Upper lobe of left lung (tissue), 6 donors: ENCODE results near the gene F5. TPM values are rescaled to one million over a fixed set of nuclear protein-coding genes. Genes with fewer than 3 reads are reported as not detected.

Source experiments
- ATAC-seq, 2 donors: fragments of 200-7000 bp; cut with Tn5 transposase; one replicate each; pipeline ENCODE4 v1.9.1; 2022; ENCODE audit warnings: mild to moderate bottlenecking in 2 of 2, moderate library complexity in 2 of 2; ENCODE audit not compliant: low FRiP score in 2 of 2
- DNase-seq, 2 donors: peaks; one replicate each; pipeline ENCODE4 v3.0.0-alpha.2; 2019 to 2020
- H3K27ac ChIP-seq, 4 donors: fragments of 200-600 bp; sonication (generic); one replicate each; pipeline ENCODE4 v1.5.1; 2016 to 2019
- H3K27me3 ChIP-seq, 4 donors: fragments of 200-600 bp; sonication (generic); one replicate each; pipeline ENCODE4 v1.5.1; 2017 to 2019
- H3K36me3 ChIP-seq, 4 donors: fragments of 200-600 bp; sonication (generic); one replicate each; pipeline ENCODE4 v1.5.1; 2016 to 2019
- H3K4me1 ChIP-seq, 4 donors: fragments of 200-600 bp; sonication (generic); one replicate each; pipeline ENCODE4 v1.5.1; 2018 to 2019
- H3K4me3 ChIP-seq, 4 donors: fragments of 200-600 bp; sonication (generic); one replicate each; pipeline ENCODE4 v1.5.1; 2017 to 2019; ENCODE audit warnings: mild to moderate bottlenecking in 2 of 4, moderate library complexity in 1 of 4
- H3K9me3 ChIP-seq, 4 donors: fragments of 200-600 bp; sonication (generic); one replicate each; pipeline ENCODE4 v1.5.1; 2018 to 2019
- CTCF ChIP-seq, 6 experiments: fragments of 450-650 bp in 4 of 6; fragments of 200-600 bp in 2 of 6; sonication (generic) in 2 of 6; IDR thresholded peaks; one replicate each; pipeline ENCODE4 v1.5.1; 2016 to 2019; ENCODE audit warnings: antibody characterized with exemption in 6 of 6
- EP300 ChIP-seq, 4 donors: sonication (generic); formaldehyde crosslinking; IDR thresholded peaks; one replicate each; pipeline ENCODE4 v1.5.1; 2017; ENCODE audit warnings: antibody characterized with exemption in 4 of 4, control low read depth in 2 of 4
- POLR2A ChIP-seq, 4 donors: fragments of 450-650 bp; IDR thresholded peaks; one replicate each; pipeline ENCODE4 v1.5.1; 2016 to 2017; ENCODE audit warnings: antibody characterized with exemption in 4 of 4, mild to moderate bottlenecking in 2 of 4
- POLR2AphosphoS5 ChIP-seq, 2 donors: sonication (generic); formaldehyde crosslinking; IDR thresholded peaks; one replicate each; pipeline ENCODE4 v1.5.1; 2017; ENCODE audit warnings: antibody characterized with exemption in 2 of 2
- WGBS, 2 donors: methylation state at CpG; one replicate each; pipeline ENCODE4 v1.1.5; 2017 to 2018; 5-methylcytosine and 5-hydroxymethylcytosine counted together
- total RNA-seq, 6 donors: library from RNA; depleted of rRNA in 4 of 6; stranded (reverse); fragments of >200 nt in 4 of 6; gene quantifications; one replicate each; pipeline versions ENCODE4 v1.1.0 to v1.2.1, GENCODE V29; 2016 to 2021
- donor health status: DM: no; HTN: no; CAD: no; lungs with moderate emphysema.
- donor health status: DM: no; HTN: yes; CAD: no; lungs with severe emphysema.

Gene F5
- total RNA-seq, 6 donors from 2014 or later: 0.89 to 6.5 (median 2.2) TPM

- no peaks in the 10 kb centered on the region for H3K9me3 ChIP-seq
- H3K27me3 ChIP-seq: peaks cover 0 to 2% (median 0%) of the 10 kb centered on the region in 4 donors
- DNase-seq (no peak), ATAC-seq (peak in 1 of 2 donors; percentile 40)
- H3K27ac ChIP-seq: peak overlapping the region in 1 of 4 donors; percentile 74
- H3K4me3 ChIP-seq: peak overlapping the region in 1 of 4 donors; percentile 18
- H3K36me3 ChIP-seq: no peaks in the 10 kb centered on the region
- peaks cover 2 to 9% (median 9%) of the 10 kb centered on the region in 4 donors for H3K4me1 ChIP-seq
- no peak for TF ChIP-seq POLR2A (IDR thresholded peaks at IDR 0.05)
- no peak for TF ChIP-seq CTCF (IDR thresholded peaks at IDR 0.05)
- no peak for TF ChIP-seq EP300 (IDR thresholded peaks at IDR 0.05)
- no peak for TF ChIP-seq POLR2AphosphoS5 (IDR thresholded peaks at IDR 0.05)
Measured at GRCh38 chr1:169585181-169585580, 1.1 kb downstream of the F5 start.

- WGBS, 2 donors: 54 to 69% methylated on average over 4 of the region's 4 CpGs
- no peaks in the 10 kb centered on the region for H3K36me3 ChIP-seq
- no peak for DNase-seq
- peaks cover 0 to 2% (median 0%) of the 10 kb centered on the region in 4 donors for H3K27me3 ChIP-seq
- H3K4me1 ChIP-seq: peaks cover 2 to 9% (median 9%) of the 10 kb centered on the region in 4 donors
- peak in 1 of 2 donors; percentile 59 for ATAC-seq
- H3K27ac ChIP-seq: peak overlapping the region in 1 of 4 donors; percentile 74
- TF ChIP-seq POLR2A (IDR thresholded peaks at IDR 0.05): no peak
- TF ChIP-seq CTCF (IDR thresholded peaks at IDR 0.05): no peak
- TF ChIP-seq POLR2AphosphoS5 (IDR thresholded peaks at IDR 0.05): no peak
- TF ChIP-seq EP300 (IDR thresholded peaks at IDR 0.05): no peak
- peak overlapping the region in 1 of 4 donors; percentile 18 for H3K4me3 ChIP-seq
- H3K9me3 ChIP-seq: no peaks in the 10 kb centered on the region
Measured at GRCh38 chr1:169584483-169585144, 1.7 kb downstream of the F5 start.

GRCh38 chr1:169577981-169578738, 8.1 kb downstream of the F5 start:
- no peak for DNase-seq
- no peaks in the 10 kb centered on the region for H3K4me1 ChIP-seq
- H3K27ac ChIP-seq: no peak overlapping the region
- H3K36me3 ChIP-seq: no peaks in the 10 kb centered on the region
- H3K4me3 ChIP-seq: no peak overlapping the region
- no peak for ATAC-seq
- no peaks in the 10 kb centered on the region for H3K27me3 ChIP-seq
- WGBS, 2 donors: 89 to 94% methylated on average over 5 of the region's 5 CpGs
- TF ChIP-seq POLR2A (IDR thresholded peaks at IDR 0.05) (no peak), CTCF (IDR thresholded peaks at IDR 0.05) (no peak)
- H3K9me3 ChIP-seq: no peaks in the 10 kb centered on the region

- no peak for ATAC-seq
- TF ChIP-seq POLR2A (IDR thresholded peaks at IDR 0.05): no peak
- WGBS, 2 donors: 91% methylated on average over 1 of the region's 1 CpG
- H3K36me3 ChIP-seq: no peaks in the 10 kb centered on the region
- no peak overlapping the region for H3K4me3 ChIP-seq
- no peak overlapping the region for H3K27ac ChIP-seq
- no peaks in the 10 kb centered on the region for H3K27me3 ChIP-seq
- DNase-seq: no peak
- H3K4me1 ChIP-seq: no peaks in the 10 kb centered on the region
- no peaks in the 10 kb centered on the region for H3K9me3 ChIP-seq
Measured at GRCh38 chr1:169576935-169577331, 9.3 kb downstream of the F5 start.

- no peaks in the 10 kb centered on the region for H3K4me1 ChIP-seq
- WGBS, 2 donors: 77 to 81% methylated on average over 5 of the region's 5 CpGs
- H3K27me3 ChIP-seq: no peaks in the 10 kb centered on the region
- H3K36me3 ChIP-seq: no peaks in the 10 kb centered on the region
- no peaks in the 10 kb centered on the region for H3K9me3 ChIP-seq
- H3K4me3 ChIP-seq: no peak overlapping the region
- DNase-seq (no peak), ATAC-seq (no peak)
- TF ChIP-seq EP300 (IDR thresholded peaks at IDR 0.05) (no peak), POLR2A (IDR thresholded peaks at IDR 0.05) (no peak), CTCF (IDR thresholded peaks at IDR 0.05) (no peak), POLR2AphosphoS5 (IDR thresholded peaks at IDR 0.05) (no peak)
- no peak overlapping the region for H3K27ac ChIP-seq
Measured at GRCh38 chr1:169576241-169576934, 9.9 kb downstream of the F5 start.
